DOHH2 (cell line): ENCODE measurements around the gene IL7R.

Source experiments
- H3F3A ChIP-seq: fragments of 200-600 bp; sonication (generic), shearing (Covaris generic); 2 replicates; pipeline ENCODE4 v1.6.0; 2016; ENCODE audit warnings: antibody characterized with exemption, mild to moderate bottlenecking; ENCODE audit not compliant: control insufficient read depth, insufficient read depth
- H3K27ac ChIP-seq: fragments of 200-600 bp; sonication (generic); 2 replicates; pipeline ENCODE4 v1.5.1; 2014; ENCODE audit warnings: low read depth, mild to moderate bottlenecking, low read length, moderate library complexity
- H3K27me3 ChIP-seq: fragments of 200-600 bp; sonication (generic); 2 replicates; pipeline ENCODE4 v1.6.1; 2014; ENCODE audit warnings: mild to moderate bottlenecking, low read length, mixed read lengths; ENCODE audit not compliant: control insufficient read depth
- H3K36me3 ChIP-seq: fragments of 200-600 bp; sonication (generic); 2 replicates; pipeline ENCODE4 v1.6.1; 2014; ENCODE audit warnings: mild to moderate bottlenecking, low read length, moderate library complexity, mixed read lengths; ENCODE audit not compliant: control insufficient read depth
- H3K4me1 ChIP-seq: fragments of 200-600 bp; sonication (generic); 2 replicates; pipeline ENCODE4 v1.6.1; 2014; ENCODE audit warnings: mild to moderate bottlenecking, low read length, mixed read lengths; ENCODE audit not compliant: control insufficient read depth
- H3K4me2 ChIP-seq: fragments of 200-600 bp; sonication (generic); 2 replicates; pipeline ENCODE4 v1.6.0; 2014; ENCODE audit warnings: mild to moderate bottlenecking, low read length, moderate library complexity
- H3K4me3 ChIP-seq: fragments of 200-600 bp; sonication (generic); 2 replicates; pipeline ENCODE4 v1.5.1; 2014; ENCODE audit warnings: mild to moderate bottlenecking, low read length, mixed read lengths
- H3K79me2 ChIP-seq: fragments of 200-600 bp; sonication (generic); 2 replicates; pipeline ENCODE4 v1.6.1; 2014; ENCODE audit warnings: mild to moderate bottlenecking, low read length, mixed read lengths; ENCODE audit not compliant: control insufficient read depth
- H3K9me2 ChIP-seq: fragments of 200-600 bp; sonication (generic); replicated peaks from 2 replicates; pipeline ENCODE4 v1.6.1; 2014; ENCODE audit warnings: mild to moderate bottlenecking, low read length, mixed read lengths; ENCODE audit not compliant: control insufficient read depth
- H3K9me3 ChIP-seq: fragments of 200-600 bp; sonication (generic); 2 replicates; pipeline ENCODE4 v1.6.1; 2014; ENCODE audit warnings: antibody characterized with exemption, low read length, mixed read lengths; ENCODE audit not compliant: control insufficient read depth, insufficient read depth
- H4K20me1 ChIP-seq: fragments of 200-600 bp; sonication (generic); 2 replicates; pipeline ENCODE4 v1.6.0; 2014; ENCODE audit warnings: low read depth, mild to moderate bottlenecking, antibody characterized with exemption, low read length, moderate library complexity; ENCODE audit not compliant: control insufficient read depth, insufficient read depth
- CTCF ChIP-seq: fragments of 200-600 bp; sonication (generic); IDR thresholded peaks from one replicate; pipeline ENCODE4 v1.5.1; 2014; ENCODE audit warnings: antibody characterized with exemption, mild to moderate bottlenecking, low read depth, low read length; ENCODE audit not compliant: poor library complexity, severe bottlenecking
- EZH2phosphoT487 ChIP-seq: fragments of 200-600 bp; sonication (generic); IDR thresholded peaks from 2 replicates; pipeline ENCODE4 v1.6.1; 2017; ENCODE audit warnings: borderline replicate concordance, mild to moderate bottlenecking, antibody characterized with exemption, low read length, moderate library complexity, mixed read lengths

Gene IL7R

GRCh38 chr5:35908228-35908627 is 51.5 kb downstream of the IL7R start:
- TF ChIP-seq EZH2phosphoT487 (no peak), CTCF (no peak)
- Histone ChIP-seq H3K4me1 (peaks cover 73% of the 10 kb centered on the region), H3K9me3 (peaks cover 23% of the 10 kb centered on the region), H3K4me2 (peak overlapping the region; percentile 68), H3K79me2 (no peaks in the 10 kb centered on the region), H3K4me3 (peak overlapping the region; percentile 54), H3K27me3 (no peaks in the 10 kb centered on the region), H3K9me2 (no peaks in the 10 kb centered on the region), H3F3A (peaks cover 30% of the 10 kb centered on the region), H4K20me1 (no peaks in the 10 kb centered on the region), H3K36me3 (peaks cover 32% of the 10 kb centered on the region), H3K27ac (peak overlapping the region; percentile 91)

GRCh38 chr5:35908814-35909213 is 52.1 kb downstream of the IL7R start:
- Histone ChIP-seq H3K36me3 (peaks cover 31% of the 10 kb centered on the region), H3K9me2 (no peaks in the 10 kb centered on the region), H3K79me2 (no peaks in the 10 kb centered on the region)

GRCh38 chr5:35919191-35919590 is 62.5 kb downstream of the IL7R start:
- no peaks in the 10 kb centered on the region for H3K27me3 ChIP-seq
- H3K4me1 ChIP-seq = peaks cover 29% of the 10 kb centered on the region
- H3K4me2 ChIP-seq = no peak overlapping the region
- H3K9me2 ChIP-seq = no peaks in the 10 kb centered on the region
- H3K36me3 ChIP-seq = no peaks in the 10 kb centered on the region
- TF ChIP-seq CTCF = no peak
- TF ChIP-seq EZH2phosphoT487 = no peak
- peaks cover 7% of the 10 kb centered on the region; the same call in 1 of the 2 replicates for H3K9me3 ChIP-seq
- no peak overlapping the region for H3K27ac ChIP-seq
- H3K79me2 ChIP-seq = no peaks in the 10 kb centered on the region
- H3K4me3 ChIP-seq = no peak overlapping the region
- H4K20me1 ChIP-seq = no peaks in the 10 kb centered on the region
- no peaks in the 10 kb centered on the region for H3F3A ChIP-seq

More at GRCh38 chr5:35908814-35909213, 52.1 kb downstream of the IL7R start:
- Histone ChIP-seq H3K4me2 (peak overlapping the region; percentile 68), H3K27ac (peak overlapping the region; percentile 91), H4K20me1 (no peaks in the 10 kb centered on the region), H3K27me3 (no peaks in the 10 kb centered on the region), H3F3A (peaks cover 29% of the 10 kb centered on the region), H3K4me3 (peak overlapping the region; percentile 54), H3K9me3 (peaks cover 23% of the 10 kb centered on the region), H3K4me1 (peaks cover 67% of the 10 kb centered on the region)
- no peak for TF ChIP-seq CTCF
- no peak for TF ChIP-seq EZH2phosphoT487
